ENCODE measurements around the gene CYP2C18. TPM values are rescaled to one million over a fixed set of nuclear protein-coding genes. Genes with fewer than 3 reads are reported as not detected.
"Not testable (repeated sequence)": the region's sequence is repeated elsewhere in the genome, so short reads cannot be mapped to it uniquely, and the experiment has no call there.

Gene CYP2C18
- total RNA-seq, 4 donors from 2014 or later: 1.1 to 17.2 (median 16.2) TPM; not detected in 1

DNA sequence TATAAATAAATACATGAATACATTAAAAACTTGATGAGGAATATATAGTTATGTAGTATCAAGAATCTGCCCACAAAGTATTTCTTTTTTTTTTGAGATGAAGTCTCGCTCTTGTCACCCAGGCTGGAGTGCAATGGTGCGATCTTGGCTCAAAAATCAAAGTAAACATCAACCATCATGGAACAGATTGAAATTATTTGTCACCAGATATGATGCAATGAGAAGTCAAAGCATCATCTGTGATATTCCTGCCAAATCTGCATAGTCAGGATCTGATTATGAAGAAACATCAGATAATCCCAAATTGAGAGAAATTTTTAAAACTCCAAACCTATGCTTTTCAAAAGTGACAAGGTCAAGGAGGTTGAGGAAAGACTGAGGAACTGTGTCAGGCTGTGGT lies 5.1 kb upstream of the CYP2C18 start:
- 90 to 92% methylated on average over 2 of the region's 2 CpGs for WGBS, 2 donors (ENCODE audit: low coverage in 1 of 2)
- TF ChIP-seq POLR2AphosphoS5 (IDR thresholded peaks at IDR 0.05) (no peak), EP300 (IDR thresholded peaks at IDR 0.05; ENCODE audit: low read depth) (no peak), POLR2A (IDR thresholded peaks at IDR 0.05) (no peak)
- TF ChIP-seq, protein P1, sequence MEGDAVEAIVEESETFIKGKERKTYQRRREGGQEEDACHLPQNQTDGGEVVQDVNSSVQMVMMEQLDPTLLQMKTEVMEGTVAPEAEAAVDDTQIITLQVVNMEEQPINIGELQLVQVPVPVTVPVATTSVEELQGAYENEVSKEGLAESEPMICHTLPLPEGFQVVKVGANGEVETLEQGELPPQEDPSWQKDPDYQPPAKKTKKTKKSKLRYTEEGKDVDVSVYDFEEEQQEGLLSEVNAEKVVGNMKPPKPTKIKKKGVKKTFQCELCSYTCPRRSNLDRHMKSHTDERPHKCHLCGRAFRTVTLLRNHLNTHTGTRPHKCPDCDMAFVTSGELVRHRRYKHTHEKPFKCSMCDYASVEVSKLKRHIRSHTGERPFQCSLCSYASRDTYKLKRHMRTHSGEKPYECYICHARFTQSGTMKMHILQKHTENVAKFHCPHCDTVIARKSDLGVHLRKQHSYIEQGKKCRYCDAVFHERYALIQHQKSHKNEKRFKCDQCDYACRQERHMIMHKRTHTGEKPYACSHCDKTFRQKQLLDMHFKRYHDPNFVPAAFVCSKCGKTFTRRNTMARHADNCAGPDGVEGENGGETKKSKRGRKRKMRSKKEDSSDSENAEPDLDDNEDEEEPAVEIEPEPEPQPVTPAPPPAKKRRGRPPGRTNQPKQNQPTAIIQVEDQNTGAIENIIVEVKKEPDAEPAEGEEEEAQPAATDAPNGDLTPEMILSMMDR (IDR thresholded peaks at IDR 0.05): no peak
- H3K4me3 ChIP-seq: no peak overlapping the region
- in situ Hi-C loops (cut with MboI; ENCODE audit: low pct_ligation_motif_present in 1 of 4, low pct_unique_long_range_greater_than_20kb in 1 of 4, low sequenced_read_pairs in 3 of 4): no loop called here
- H3K27me3 ChIP-seq: no peaks in the 10 kb centered on the region
- DNase-seq: no peak
- intact Hi-C loops (cut with DNase I; ENCODE audit: low total_unique reads): no loop called here
- H3K4me1 ChIP-seq: peaks cover 0 to 40% (median 11%) of the 10 kb centered on the region in 4 donors
- no peak overlapping the region for H3K27ac ChIP-seq
- no peaks in the 10 kb centered on the region for H3K36me3 ChIP-seq
- no peaks in the 10 kb centered on the region for H3K9me3 ChIP-seq

DNA sequence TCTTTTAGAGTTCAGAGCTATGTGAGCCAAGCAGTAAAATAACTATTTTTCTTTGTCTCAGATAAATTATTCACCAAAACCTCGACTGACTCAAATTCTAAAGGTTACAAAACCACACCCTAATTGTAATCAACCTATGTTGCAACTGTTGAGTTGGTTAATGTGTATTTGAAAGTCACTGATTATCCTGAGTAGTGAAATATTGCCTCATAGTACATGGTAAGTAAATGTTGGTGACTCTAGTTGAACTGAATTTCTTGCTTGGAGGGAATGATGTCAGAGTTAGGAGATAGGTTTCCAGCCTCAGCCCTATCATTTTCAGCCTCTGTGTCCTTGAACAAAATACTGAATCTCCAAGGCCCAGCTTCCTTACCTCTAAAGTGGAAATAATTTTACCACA lies 3.0 kb upstream of the CYP2C18 start:
- WGBS, 2 donors (ENCODE audit: low coverage in 1 of 2): 0 to 19% methylated on average over 1 of the region's 1 CpG
- DNase-seq: no peak
- peak in 1 of 3 donors; percentile 25 for TF ChIP-seq POLR2AphosphoS5 (IDR thresholded peaks at IDR 0.05)
- no peak for TF ChIP-seq POLR2A (IDR thresholded peaks at IDR 0.05)

DNA sequence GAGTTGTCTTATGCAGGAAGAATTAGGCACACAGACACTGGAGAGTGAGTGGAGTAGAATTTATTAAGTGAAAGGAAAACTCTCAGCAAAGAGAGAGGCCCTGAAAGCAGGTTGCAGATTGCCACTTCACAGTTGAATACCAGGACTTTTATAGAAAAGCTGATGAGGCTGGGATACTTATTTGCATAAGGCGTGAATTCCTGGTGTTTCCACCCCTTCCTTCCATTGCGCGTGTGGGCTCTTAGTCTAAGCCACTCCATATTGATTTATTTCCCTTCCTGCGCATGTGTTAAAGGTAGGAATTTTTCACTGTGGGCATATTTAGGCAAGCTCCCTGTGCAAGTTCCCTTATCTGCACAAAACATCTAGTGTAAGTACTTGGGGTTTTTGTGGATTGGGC lies 893 bp upstream of the CYP2C18 start:
- 23 to 57% methylated on average over 3 to 4 of the region's 4 CpGs for WGBS, 2 donors (ENCODE audit: low coverage in 1 of 2)
- H3K36me3 ChIP-seq; H3K27me3 ChIP-seq; DNase-seq; H3K9me3 ChIP-seq; in situ Hi-C loops (cut with MboI; ENCODE audit: low pct_ligation_motif_present in 1 of 4, low pct_unique_long_range_greater_than_20kb in 1 of 4, low sequenced_read_pairs in 3 of 4); H3K4me3 ChIP-seq; intact Hi-C loops (cut with DNase I; ENCODE audit: low total_unique reads): not testable (repeated sequence)
- peak overlapping the region; percentile 16 to 66 (median 56) for H3K27ac ChIP-seq
- H3K4me1 ChIP-seq: peaks cover 0 to 41% (median 11%) of the 10 kb centered on the region in 4 donors

More for the DNA sequence above, 3.0 kb upstream of the CYP2C18 start:
- no peak overlapping the region for H3K4me3 ChIP-seq
- H3K4me1 ChIP-seq: peaks cover 0 to 44% (median 11%) of the 10 kb centered on the region in 4 donors
- H3K9me3 ChIP-seq: peaks cover 3 to 6% of the 10 kb centered on the region in 2 donors
- no peaks in the 10 kb centered on the region for H3K27me3 ChIP-seq
- in situ Hi-C loops (cut with MboI; ENCODE audit: low pct_ligation_motif_present in 1 of 4, low pct_unique_long_range_greater_than_20kb in 1 of 4, low sequenced_read_pairs in 3 of 4) (no loop called here), intact Hi-C loops (cut with DNase I; ENCODE audit: low total_unique reads) (no loop called here)
- peak overlapping the region; percentile 51 to 70 (median 64) for H3K27ac ChIP-seq
- H3K36me3 ChIP-seq: no peaks in the 10 kb centered on the region

DNA sequence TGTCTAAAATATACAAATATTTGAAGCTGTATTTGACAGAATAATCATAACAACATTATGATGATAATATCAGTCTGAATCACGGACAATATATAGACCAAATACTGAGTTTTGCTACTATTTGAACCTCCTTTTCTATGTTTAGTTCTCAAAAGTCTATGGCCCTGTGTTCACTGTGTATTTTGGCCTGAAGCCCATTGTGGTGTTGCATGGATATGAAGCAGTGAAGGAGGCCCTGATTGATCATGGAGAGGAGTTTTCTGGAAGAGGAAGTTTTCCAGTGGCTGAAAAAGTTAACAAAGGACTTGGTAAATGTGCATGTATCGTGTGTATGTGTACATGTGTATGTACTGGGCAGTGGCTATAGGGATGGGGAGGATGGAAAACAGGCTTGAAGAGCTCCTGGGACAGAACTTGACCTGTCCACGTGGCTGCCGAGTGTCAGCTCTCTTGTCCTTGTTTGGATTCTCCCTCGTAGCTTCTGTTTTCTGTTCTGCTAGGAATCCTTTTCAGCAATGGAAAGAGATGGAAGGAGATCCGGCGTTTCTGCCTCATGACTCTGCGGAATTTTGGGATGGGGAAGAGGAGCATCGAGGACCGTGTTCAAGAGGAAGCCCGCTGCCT lies 4.2 kb downstream of the CYP2C18 start:
- TF ChIP-seq, protein P1 (IDR thresholded peaks at IDR 0.05): no peak
- TF ChIP-seq POLR2AphosphoS5 (IDR thresholded peaks at IDR 0.05) (no peak), POLR2A (IDR thresholded peaks at IDR 0.05) (no peak), EP300 (IDR thresholded peaks at IDR 0.05; ENCODE audit: low read depth) (no peak)
- WGBS, 2 donors (ENCODE audit: low coverage in 1 of 2): 79 to 83% methylated on average over 7 to 11 of the region's 11 CpGs
- intact Hi-C loops (cut with DNase I; ENCODE audit: low total_unique reads) (no loop called here), in situ Hi-C loops (cut with MboI; ENCODE audit: low pct_ligation_motif_present in 1 of 4, low pct_unique_long_range_greater_than_20kb in 1 of 4, low sequenced_read_pairs in 3 of 4) (no loop called here)
- Histone ChIP-seq H3K4me3 (no peak overlapping the region), H3K9me3 (peaks cover 6 to 8% of the 10 kb centered on the region in 2 donors), H3K27me3 (no peaks in the 10 kb centered on the region), H3K27ac (no peak overlapping the region), H3K36me3 (no peaks in the 10 kb centered on the region), H3K4me1 (peaks cover 0 to 12% (median 0%) of the 10 kb centered on the region in 4 donors)
- no peak for DNase-seq

DNA sequence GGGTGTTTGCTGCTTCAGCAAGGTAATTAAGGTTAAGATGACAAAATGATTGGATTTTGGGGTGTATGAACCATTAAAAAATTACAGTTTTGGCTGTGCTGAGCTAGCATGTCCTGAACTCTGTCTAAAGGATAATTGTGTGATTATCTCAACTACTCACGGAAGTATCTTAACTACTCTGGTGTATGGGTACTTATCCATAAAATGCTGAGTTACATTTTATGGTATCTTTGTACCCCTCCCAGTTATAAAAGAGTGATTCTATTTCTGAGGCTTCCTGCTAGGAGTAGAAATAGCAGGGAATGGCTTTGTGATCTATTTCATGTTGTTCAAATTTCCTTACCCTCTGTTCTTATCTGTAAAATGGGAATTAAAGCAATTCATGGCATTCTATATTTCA lies 22.6 kb downstream of the CYP2C18 start:
- WGBS, 2 donors (ENCODE audit: low coverage in 1 of 2): 61% methylated on average over 1 of the region's 1 CpG; no CpG with 5 or more reads in 1 of the 2 donors
- Histone ChIP-seq H3K36me3 (no peaks in the 10 kb centered on the region), H3K4me3 (no peak overlapping the region), H3K9me3 (no peaks in the 10 kb centered on the region), H3K4me1 (peaks cover 5 to 10% (median 8%) of the 10 kb centered on the region in 4 donors), H3K27ac (peak overlapping the region; percentile 47 to 70 (median 65)), H3K27me3 (no peaks in the 10 kb centered on the region)
- in situ Hi-C loops (cut with MboI; ENCODE audit: low pct_ligation_motif_present in 1 of 4, low pct_unique_long_range_greater_than_20kb in 1 of 4, low sequenced_read_pairs in 3 of 4) (no loop called here), intact Hi-C loops (cut with DNase I; ENCODE audit: low total_unique reads) (no loop called here)
- DNase-seq: no peak
- TF ChIP-seq, protein P1 (IDR thresholded peaks at IDR 0.05): no peak
- TF ChIP-seq POLR2AphosphoS5 (IDR thresholded peaks at IDR 0.05): peak in 1 of 3 donors; percentile 13
